ENCODE results near the gene KLHL22.
"Not testable (repeated sequence)": the region's sequence is repeated elsewhere in the genome, so short reads cannot be mapped to it uniquely, and the experiment has no call there.

Gene KLHL22

DNA sequence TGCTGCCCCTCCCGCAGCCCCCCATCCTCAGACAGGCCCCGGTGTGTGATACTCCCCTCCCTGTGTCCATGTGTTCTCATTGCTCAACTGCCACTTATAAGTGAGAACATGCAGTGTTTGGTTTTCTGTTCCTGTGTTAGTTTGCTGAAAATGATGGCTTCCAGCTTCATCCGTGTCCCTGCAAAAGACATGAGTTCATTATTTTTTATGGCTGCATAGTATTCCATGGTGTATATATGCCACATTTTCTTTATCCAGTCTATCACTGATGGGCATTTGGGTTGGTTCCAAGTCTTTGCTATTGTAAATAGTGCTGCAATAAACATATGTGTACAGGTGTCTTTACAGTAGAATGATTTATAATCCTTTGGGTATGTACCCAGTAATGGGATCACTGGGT, 80.4 kb downstream of the KLHL22 start:
- ATAC-seq, result not testable (repeated sequence)

- ATAC-seq, result no peak
These were observed 81.1 kb downstream of the KLHL22 start for GRCh38 chr22:20414450-20414849.

DNA sequence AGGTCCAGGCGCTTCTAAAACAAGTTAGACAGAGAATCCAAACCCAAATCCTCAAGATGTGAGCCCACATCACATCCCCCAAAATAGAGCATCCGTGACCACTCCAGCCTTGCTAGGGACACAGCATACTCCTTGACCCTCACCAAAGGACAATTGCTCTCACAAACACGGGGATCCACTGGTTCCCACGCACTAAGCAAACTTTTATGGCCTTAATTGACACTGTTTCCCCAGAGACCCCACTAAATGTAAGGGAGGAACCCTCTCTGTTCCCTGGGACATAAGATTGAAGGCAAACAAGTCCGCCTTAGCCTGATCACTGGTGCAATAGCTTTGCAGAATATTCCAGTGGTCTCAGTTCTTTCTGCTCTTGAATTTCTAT, 81.5 kb downstream of the KLHL22 start:
- ATAC-seq, result no peak

GRCh38 chr22:20413217-20414058, 82.2 kb downstream of the KLHL22 start:
- no peak for ATAC-seq

DNA sequence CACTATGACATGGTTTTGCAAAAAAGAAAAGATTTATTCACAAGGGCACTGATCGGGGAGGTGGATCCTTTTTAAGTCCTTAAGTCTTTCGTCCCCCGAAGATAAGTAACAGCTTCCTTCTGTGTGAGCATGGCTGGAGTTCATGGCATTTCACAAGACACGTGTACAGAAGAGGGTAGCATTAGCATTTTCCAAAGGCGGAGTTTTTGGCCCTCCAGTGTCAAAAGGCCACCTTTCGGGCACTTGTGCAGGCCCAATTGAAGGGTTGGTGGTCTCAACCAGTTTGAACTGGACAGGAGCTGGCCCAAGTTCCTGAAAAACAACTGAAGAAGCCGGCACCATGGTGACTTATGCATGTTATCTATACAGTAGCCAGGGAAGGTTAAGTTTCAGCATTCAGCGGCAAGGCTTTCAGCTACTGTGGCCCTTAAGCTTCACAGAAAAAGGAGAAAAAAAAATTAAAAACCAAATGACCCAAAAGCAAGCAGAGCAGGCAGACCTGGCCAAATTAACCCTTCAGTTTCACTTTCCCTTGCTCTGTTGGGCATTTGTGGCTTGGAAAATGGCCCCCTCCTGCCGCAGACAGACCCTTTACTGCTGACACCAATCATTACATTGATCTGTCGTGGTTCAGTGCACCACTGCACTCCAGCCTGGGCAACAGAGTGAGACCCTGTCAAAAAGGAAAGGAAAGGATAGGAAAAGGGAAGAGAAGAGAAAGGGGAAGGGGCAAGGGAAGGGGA, 83.0 kb downstream of the KLHL22 start:
- ATAC-seq, result no peak

DNA sequence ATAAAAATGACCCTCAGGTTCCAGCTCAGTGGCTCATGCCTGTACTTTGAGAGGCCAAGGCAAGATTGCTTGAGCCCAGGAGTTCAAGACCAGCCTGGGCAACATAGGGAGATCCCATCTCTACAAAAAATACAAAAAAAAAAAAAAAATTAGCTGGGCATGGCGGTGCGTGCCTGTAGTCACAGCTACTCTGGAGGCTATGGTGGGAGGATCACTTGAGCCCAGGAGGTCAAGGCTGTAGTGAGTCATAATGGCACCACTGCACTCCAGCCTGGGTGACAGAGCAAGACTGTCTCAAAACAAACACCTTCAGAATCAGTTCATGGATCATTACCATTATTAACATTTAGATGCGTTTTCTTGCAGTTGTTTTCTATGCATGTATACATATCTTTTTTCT, 86.2 kb downstream of the KLHL22 start:
- ATAC-seq, result not testable (repeated sequence)

DNA sequence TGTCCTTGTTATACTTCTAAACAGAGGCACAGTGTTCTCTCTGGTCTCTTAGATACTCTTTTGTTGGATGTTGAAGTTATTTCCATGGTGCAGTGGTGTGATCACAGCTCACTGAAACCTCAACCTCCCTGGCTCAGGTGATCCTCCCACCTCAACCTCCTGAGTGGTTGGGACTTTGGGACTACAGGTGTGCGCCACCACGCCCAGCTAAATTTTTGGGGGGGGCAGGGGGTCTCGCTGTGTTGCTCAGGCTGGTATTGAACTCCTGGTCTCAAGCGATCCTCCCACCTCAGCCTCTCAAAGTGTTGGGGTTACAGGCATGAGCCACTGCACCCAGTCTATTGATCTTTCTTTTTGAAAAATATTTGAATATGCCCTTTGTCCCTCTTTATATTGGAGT, 86.7 kb downstream of the KLHL22 start:
- no peak for ATAC-seq

- no peak for ATAC-seq
These were observed 87.8 kb downstream of the KLHL22 start for GRCh38 chr22:20407829-20408228.

DNA sequence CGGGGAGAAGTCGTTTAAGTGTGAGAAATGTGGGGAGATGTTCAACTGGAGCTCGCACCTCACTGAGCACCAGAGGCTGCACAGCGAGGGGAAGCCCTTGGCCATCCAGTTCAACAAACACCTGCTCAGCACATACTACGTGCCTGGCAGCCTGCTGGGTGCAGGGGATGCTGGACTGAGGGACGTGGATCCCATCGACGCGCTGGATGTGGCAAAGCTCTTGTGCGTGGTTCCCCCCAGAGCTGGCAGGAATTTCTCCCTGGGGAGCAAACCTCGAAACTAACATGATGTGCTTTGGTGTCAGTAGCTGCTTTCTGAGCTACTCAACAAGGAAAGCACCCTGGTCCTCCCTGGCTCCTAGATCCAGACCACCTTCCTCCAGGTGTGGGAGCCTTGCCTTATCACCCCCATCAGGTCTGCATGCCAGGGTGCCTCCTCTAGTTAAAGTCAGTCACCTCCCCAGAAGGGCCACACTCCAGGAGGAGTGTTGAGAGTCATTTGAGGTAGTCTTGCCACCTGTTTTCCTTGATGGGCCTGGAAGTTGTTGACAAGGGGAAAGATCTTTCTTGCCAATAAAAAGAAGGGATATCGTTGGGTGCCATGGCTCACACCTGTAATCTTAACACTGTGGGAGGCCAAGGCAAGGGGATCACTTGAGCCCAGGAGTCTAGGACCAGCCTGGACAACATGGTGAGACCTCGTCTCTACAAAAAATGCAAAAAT, 88.7 kb downstream of the KLHL22 start:
- no peak for ATAC-seq

DNA sequence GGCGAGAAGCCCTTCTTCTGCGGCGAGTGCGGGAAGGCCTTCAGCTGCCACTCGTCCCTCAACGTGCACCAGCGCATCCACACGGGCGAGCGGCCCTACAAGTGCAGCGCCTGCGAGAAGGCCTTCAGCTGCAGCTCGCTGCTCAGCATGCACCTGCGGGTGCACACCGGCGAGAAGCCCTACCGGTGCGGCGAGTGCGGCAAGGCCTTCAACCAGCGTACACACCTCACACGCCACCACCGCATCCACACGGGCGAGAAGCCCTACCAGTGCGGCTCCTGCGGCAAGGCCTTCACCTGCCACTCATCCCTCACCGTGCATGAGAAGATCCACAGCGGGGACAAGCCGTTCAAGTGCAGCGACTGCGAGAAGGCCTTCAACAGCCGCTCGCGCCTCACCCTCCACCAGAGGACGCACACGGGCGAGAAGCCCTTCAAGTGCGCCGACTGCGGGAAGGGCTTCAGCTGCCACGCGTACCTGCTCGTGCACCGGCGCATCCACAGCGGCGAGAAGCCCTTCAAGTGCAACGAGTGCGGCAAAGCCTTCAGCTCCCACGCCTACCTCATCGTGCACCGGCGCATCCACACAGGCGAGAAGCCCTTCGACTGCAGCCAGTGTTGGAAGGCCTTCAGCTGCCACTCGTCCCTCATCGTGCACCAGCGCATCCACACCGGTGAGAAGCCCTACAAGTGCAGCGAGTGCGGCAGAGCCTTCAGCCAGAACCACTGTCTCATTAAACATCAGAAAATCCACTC, 89.5 kb downstream of the KLHL22 start:
- ATAC-seq, result no peak

DNA sequence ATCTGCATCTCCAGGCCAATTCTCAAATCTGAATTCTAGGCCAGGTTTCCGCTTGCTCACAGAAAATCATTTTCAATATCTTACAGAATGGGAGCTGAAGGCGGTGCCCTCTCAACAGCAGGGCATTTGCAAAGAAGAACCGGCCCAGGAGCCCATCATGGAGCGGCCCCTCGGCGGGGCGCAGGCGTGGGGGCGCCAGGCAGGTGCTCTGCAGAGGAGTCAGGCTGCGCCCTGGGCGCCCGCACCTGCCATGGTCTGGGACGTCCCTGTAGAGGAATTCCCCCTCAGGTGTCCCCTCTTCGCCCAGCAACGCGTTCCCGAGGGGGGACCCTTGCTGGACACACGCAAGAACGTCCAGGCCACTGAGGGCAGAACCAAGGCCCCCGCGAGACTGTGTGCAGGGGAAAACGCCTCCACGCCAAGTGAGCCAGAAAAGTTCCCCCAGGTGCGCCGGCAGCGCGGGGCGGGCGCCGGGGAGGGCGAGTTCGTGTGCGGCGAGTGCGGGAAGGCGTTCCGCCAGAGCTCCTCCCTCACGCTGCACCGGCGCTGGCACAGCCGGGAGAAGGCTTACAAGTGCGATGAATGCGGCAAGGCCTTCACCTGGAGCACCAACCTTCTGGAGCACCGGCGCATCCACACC, 90.2 kb downstream of the KLHL22 start:
- no peak for ATAC-seq

- ATAC-seq, result no peak
These were observed 90.7 kb downstream of the KLHL22 start for GRCh38 chr22:20404881-20405280.

GRCh38 chr22:20403779-20404140, 91.8 kb downstream of the KLHL22 start:
- no peak for ATAC-seq

- ATAC-seq, result no peak
These were observed 92.4 kb downstream of the KLHL22 start for GRCh38 chr22:20402960-20403778.

DNA sequence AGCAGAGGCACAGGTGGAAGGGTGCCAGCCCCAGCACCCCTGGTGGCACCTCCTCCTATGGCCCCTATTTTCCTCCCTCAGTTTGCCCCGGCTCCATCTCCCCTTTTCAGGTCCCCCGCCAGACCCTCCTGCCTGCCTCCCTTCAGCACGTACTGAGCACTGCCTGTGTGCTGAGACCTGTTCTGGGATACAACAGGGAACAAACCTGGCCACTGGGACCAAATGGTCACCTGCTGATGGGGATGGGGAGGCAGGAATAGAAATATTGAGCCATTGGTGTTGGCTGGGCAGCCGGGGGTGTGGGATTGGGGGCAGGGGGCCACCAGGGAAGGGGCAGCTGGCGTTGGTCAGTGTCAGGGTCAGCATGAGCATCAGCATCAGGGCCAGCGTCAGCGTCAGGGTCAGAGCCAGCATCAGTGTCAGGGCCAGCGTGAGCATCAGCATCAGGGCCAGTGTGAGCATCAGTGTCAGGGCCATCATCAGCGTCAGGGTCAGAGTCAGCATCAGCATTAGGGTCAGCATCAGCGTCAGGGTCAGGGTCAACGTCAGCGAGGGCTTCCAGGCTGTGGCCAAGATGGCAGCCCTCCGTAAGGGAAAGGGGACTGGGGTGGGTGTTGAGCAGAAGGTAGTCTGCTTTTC, 94.1 kb downstream of the KLHL22 start:
- no peak for ATAC-seq

GRCh38 chr22:20400606-20401375, 94.8 kb downstream of the KLHL22 start:
- ATAC-seq, result no peak

DNA sequence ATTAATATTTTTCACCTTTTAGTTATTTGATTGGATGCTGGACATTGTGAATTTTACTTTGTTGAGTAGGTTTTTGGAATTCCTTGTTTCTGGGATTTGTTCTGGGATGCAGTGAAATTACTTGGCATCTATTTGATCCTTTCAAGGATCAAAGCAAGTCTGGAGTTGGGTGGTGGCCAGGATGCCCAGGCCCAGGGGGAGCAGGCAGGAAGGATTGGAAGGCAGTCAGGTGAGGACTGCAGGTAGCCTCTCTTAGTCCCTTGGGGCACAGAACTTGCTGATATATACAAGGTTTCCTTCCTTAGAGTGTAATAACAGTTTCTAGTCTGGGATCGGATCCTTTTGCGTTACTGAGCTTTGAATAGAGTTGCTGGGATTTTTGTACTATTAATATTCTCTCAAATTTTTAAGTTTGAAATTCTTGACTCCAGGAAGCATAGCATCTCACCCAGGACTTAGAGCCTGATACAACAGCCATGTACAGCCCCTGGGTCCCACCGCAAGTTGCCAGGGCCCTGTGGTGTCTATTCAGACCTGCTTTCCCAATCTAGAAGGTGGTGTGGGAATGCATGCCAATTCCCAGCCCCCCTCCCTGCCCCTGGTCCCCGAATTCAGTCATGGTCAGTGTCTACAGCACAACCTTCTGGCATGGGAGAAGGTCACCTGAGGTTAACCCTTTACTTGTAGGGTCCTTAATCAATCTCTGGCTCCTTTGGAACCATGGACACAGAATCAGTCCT, 95.6 kb downstream of the KLHL22 start:
- ATAC-seq, result no peak

DNA sequence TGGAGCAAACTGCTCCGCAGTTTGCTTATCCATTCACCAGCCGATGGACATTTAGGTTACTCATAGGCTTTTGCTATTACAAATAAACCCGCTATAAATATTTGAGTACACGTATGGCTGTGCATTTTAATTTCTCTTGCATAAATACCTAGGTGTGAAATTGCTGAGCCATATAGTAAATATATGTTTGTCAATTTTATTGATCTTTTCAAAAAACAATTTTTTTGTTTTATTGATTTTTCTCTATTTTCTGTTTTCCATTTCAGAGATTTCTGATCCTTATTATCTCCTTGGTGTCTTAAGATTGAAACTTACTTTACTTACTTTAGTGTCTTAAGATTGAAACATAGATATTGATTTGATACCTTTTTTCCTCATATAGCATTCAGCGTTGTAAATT, 97.2 kb downstream of the KLHL22 start:
- no peak for ATAC-seq

GRCh38 chr22:20397498-20397897, 98.1 kb downstream of the KLHL22 start:
- no peak for ATAC-seq

Data from activated CD4-positive, CD25-positive, alpha-beta regulatory T cell treated with anti-CD3 and anti-CD28 coated beads, Interleukin-2, amount 50 U/mL, for 24 hours (primary cell).